Activated T-cell treated with anti-CD3 and anti-CD28 coated beads for 1 hour (primary cell): ENCODE measurements around the gene VAPB.

Source experiments
- DNase-seq: peaks from one replicate; pipeline ENCODE4 v3.0.0-alpha.2; 2020; ENCODE audit warnings: low read depth

VAPB gene

GRCh38 chr20:58463256-58463655, 74.2 kb downstream of the VAPB start:
- DNase-seq, result no peak

GRCh38 chr20:58464838-58465237, 75.8 kb downstream of the VAPB start:
- DNase-seq, result no peak

- no peak for DNase-seq
These were observed 77.2 kb downstream of the VAPB start for GRCh38 chr20:58466095-58466708.

- no peak for DNase-seq
These were observed 77.9 kb downstream of the VAPB start for GRCh38 chr20:58466729-58467571.

GRCh38 chr20:58467572-58468527, 78.8 kb downstream of the VAPB start:
- no peak for DNase-seq

GRCh38 chr20:58469616-58470015, 80.6 kb downstream of the VAPB start:
- no peak for DNase-seq

- DNase-seq, result no peak
These were observed 81.5 kb downstream of the VAPB start for GRCh38 chr20:58470336-58471192.

- DNase-seq, result no peak
These were observed 82.5 kb downstream of the VAPB start for GRCh38 chr20:58471193-58472164.

- DNase-seq, result no peak
These were observed 83.4 kb downstream of the VAPB start for GRCh38 chr20:58472273-58473018.

- no peak for DNase-seq
These were observed 84.7 kb downstream of the VAPB start for GRCh38 chr20:58473453-58474425.

- DNase-seq, result no peak
These were observed 86.4 kb downstream of the VAPB start for GRCh38 chr20:58475466-58475865.

- DNase-seq, result no peak
These were observed 89.2 kb downstream of the VAPB start for GRCh38 chr20:58478141-58478805.

GRCh38 chr20:58479726-58480440, 90.9 kb downstream of the VAPB start:
- no peak for DNase-seq

GRCh38 chr20:58480551-58481336, 91.7 kb downstream of the VAPB start:
- no peak for DNase-seq

- peak; percentile 40 for DNase-seq
These were observed 92.5 kb downstream of the VAPB start for GRCh38 chr20:58481481-58482021.

- DNase-seq, result no peak
These were observed 93.4 kb downstream of the VAPB start for GRCh38 chr20:58482416-58482815.
